ENCODE data around the gene BBS9. TPM values are rescaled to one million over a fixed set of nuclear protein-coding genes. Genes with fewer than 3 reads are reported as not detected.

Gene BBS9
- polyA plus RNA-seq (2011; rRNA removed) (6.5 and 10.9 TPM in 2 replicates), polyA minus RNA-seq (2011; rRNA and poly(A)+ RNA removed) (22.2 and 25.6 TPM in 2 replicates)

DNA sequence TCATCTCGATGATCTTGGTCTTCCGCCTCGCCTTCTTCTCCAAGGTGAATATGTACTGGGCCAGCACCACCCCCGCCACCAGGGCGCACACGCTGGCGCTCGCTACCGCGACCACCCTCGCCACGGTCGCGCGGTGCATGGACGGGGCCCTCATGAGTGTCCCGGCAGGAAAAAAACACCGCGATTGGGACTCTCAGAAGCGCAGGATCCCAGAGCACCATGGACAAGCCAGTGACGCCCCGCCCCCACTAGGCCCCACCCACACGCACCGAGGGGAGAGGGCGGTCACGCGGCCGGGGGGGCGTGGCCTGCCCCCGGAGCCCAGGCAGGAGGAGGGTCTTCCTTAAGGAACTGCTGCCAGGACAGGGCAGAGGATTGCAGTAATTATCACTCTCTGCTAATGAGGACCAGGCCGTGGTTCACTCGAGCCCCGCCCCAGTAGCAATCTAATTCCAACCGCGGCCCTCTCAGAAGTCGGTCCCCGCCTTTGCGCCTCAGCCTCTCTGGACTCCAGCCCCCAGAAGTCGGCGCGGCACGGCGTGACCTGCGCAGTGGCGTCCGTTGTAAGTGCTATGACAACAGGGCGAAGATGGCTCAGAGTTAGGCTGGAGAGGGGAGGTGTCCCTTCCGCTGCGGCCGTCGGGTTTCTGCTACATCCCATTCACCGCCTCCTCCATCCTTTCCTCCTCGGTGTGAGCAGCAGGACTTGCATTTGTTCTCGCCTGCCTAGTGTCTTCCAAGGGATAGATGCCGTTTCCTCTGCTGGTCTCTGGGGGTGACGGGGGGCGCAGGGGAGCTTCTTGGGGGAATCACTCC is at the start of gene BBS9:
Gene BBS9 (plus strand): TSS at position 575 of the 816 bp plus-strand sequence. CDS start 16,689 bp downstream, outside the sequence.
- TF ChIP-seq, protein P1, sequence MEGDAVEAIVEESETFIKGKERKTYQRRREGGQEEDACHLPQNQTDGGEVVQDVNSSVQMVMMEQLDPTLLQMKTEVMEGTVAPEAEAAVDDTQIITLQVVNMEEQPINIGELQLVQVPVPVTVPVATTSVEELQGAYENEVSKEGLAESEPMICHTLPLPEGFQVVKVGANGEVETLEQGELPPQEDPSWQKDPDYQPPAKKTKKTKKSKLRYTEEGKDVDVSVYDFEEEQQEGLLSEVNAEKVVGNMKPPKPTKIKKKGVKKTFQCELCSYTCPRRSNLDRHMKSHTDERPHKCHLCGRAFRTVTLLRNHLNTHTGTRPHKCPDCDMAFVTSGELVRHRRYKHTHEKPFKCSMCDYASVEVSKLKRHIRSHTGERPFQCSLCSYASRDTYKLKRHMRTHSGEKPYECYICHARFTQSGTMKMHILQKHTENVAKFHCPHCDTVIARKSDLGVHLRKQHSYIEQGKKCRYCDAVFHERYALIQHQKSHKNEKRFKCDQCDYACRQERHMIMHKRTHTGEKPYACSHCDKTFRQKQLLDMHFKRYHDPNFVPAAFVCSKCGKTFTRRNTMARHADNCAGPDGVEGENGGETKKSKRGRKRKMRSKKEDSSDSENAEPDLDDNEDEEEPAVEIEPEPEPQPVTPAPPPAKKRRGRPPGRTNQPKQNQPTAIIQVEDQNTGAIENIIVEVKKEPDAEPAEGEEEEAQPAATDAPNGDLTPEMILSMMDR (IDR thresholded peaks at IDR 0.05; ENCODE audit: insufficient read depth, low read depth, low read length), result 0 out of 2 replicates have a peak, but pooled peaks have one; percentile 18
- H3K4me3 ChIP-seq (ENCODE audit: low read depth, low read length), result peak within 1 kb of the TSS; percentile 61
- no peaks in the 10 kb centered on the region for H3K27me3 ChIP-seq (ENCODE audit: control insufficient read depth, insufficient read depth, low read length)
- DNase-seq (ENCODE audit: low read depth), result peak; percentile 74
- ChIA-PET POLR2A (interaction anchor here (0.6 kb wide), 1 partner anchor 355 kb away, joined by 3 read pairs; no protein-coding TSS in a partner anchor), CTCF (no interaction called here)
- no peaks in the 10 kb centered on the region for H3K36me3 ChIP-seq (ENCODE audit: control insufficient read depth, insufficient read depth, low read length)

- Histone ChIP-seq H3K4me3 (ENCODE audit: low read depth, low read length) (no peak overlapping the region), H3K27me3 (ENCODE audit: control insufficient read depth, insufficient read depth, low read length) (no peaks in the 10 kb centered on the region; the same call in 1 of the 2 replicates), H3K36me3 (ENCODE audit: control insufficient read depth, insufficient read depth, low read length) (no peaks in the 10 kb centered on the region)
- CTCF ChIA-PET, result interaction anchor here (0.6 kb wide), 1 partner anchor 177 kb away, joined by 4 read pairs; no protein-coding TSS in a partner anchor
- TF ChIP-seq, protein P1 (IDR thresholded peaks at IDR 0.05; ENCODE audit: insufficient read depth, low read depth, low read length), result no peak
- DNase-seq (ENCODE audit: low read depth), result no peak
- POLR2A ChIA-PET, result interaction anchor here (0.6 kb wide), 1 partner anchor 154 kb away, joined by 3 read pairs; no protein-coding TSS in a partner anchor
Measured at GRCh38 chr7:33079763-33080690, 49.3 kb upstream of the BBS9 start.

- ChIA-PET CTCF (no interaction called here), POLR2A (no interaction called here)
- Histone ChIP-seq H3K4me3 (ENCODE audit: low read depth, low read length) (no peak overlapping the region), H3K36me3 (ENCODE audit: control insufficient read depth, insufficient read depth, low read length) (no peaks in the 10 kb centered on the region), H3K27me3 (ENCODE audit: control insufficient read depth, insufficient read depth, low read length) (no peaks in the 10 kb centered on the region)
- DNase-seq (ENCODE audit: low read depth), result no peak
- TF ChIP-seq, protein P1 (IDR thresholded peaks at IDR 0.05; ENCODE audit: insufficient read depth, low read depth, low read length), result no peak
Measured at GRCh38 chr7:33087356-33087755, 42.0 kb upstream of the BBS9 start.

DNA sequence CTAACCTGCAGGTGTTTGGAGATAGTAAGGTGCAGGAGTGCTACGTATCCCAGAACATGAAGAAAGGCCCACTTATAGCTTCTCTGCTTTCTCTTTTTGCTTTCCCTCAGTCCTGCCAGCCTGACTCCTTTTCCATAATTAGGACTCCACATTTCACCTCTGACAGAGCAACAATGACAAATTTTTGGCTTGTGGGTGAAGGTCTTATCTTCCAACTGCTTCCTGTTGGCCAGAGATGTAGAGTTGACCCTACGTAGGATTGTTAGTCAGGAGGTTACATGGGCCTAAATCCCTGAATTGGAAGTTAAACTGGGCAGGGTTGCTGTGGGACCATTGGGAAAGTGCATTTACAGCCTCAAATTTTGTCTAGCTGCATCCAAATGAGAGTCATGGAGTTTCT is 41.5 kb upstream of the BBS9 start:
- H3K27me3 ChIP-seq (ENCODE audit: control insufficient read depth, insufficient read depth, low read length), result no peaks in the 10 kb centered on the region
- H3K4me3 ChIP-seq (ENCODE audit: low read depth, low read length), result no peak overlapping the region
- TF ChIP-seq, protein P1 (IDR thresholded peaks at IDR 0.05; ENCODE audit: insufficient read depth, low read depth, low read length), result no peak
- CTCF ChIA-PET, result no interaction called here
- POLR2A ChIA-PET, result no interaction called here
- no peak for DNase-seq (ENCODE audit: low read depth)
- H3K36me3 ChIP-seq (ENCODE audit: control insufficient read depth, insufficient read depth, low read length), result no peaks in the 10 kb centered on the region

Data from BJ (cell line).